ENCODE data around the gene NNAT.

The NNAT gene

GRCh38 chr20:37503256-37503927 is 17.7 kb upstream of the NNAT start:
- ATAC-seq = no peak

DNA sequence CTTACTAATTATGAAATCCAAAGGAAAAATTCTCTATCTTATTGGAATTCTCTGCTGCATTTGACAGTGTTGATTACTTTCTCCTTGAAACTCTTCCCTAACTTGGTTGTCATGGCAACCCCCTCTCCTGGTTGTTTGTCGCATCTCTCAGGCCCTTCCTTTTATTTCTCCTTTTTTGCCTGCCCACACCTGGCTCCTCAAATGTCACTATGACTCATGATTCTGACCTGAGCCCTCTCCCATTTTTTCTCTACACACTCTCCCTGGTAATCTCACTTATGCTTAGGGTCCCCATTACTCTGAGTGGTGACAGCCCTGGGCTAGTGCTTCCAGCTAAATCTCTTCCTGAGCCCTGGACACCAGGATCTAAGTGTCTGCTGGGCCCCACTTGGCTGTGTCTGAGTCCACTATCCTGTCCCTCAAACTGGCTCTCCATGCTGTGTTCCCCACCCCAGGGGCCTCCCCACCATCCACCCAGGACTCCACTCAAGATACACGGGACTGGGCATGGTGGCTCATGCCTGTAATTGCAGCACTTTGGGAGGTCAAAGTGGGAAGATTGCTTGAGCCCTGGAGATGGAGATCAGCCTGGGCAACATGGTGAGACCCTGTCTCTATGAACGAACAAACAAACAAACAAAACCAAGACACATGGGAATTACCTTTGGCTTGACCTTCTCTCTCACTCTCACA is 16.5 kb upstream of the NNAT start:
- no peak for ATAC-seq

- no peak for ATAC-seq
These were observed 15.5 kb upstream of the NNAT start for GRCh38 chr20:37505263-37506151.

DNA sequence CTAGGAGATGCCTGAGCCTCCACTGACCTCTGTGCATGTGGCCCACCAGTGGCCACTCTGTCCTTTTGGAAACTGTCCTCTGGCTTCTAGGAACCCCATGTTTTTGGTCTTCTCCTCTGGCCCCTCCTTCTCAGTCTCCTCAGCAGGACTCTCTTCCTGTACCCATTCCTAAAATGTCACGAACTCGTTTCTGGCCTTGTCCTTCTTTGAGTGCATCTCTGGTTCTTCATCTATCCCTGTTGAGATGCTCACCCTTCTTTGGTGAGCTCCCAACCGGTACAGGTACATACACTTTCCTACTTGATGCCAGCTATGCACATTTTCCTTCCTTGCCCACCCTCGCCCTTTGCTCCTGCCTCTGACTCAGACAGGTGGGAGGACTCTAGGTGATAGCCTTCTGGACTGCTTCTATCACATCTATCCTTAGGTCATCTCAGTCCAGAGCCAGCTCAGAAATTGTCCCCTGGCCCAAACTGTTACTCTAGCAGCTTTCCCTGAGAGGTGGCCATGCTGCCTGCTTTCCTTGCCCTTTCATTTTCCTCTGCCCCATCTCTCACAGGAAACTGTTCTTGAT is 14.8 kb upstream of the NNAT start:
- no peak for ATAC-seq

DNA sequence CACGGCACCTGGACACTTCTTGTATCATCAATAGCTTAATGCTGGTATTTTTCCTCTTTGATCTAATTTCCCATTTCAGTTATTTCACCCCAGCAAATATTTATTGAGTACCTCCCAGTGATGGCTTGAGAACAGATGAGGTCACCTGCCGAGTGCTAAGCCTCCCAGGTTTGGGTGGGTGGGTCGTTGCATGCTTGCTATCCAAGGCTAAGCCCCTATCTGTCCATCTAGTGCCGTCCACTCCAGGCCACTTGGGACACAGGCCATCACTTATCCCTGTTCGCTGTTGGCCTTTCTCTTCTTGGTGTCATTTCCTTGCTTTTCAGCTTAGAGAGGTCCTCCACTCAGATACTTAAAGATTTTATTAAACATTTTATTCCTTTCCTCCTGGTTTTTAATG is 10.8 kb upstream of the NNAT start:
- ATAC-seq = no peak

DNA sequence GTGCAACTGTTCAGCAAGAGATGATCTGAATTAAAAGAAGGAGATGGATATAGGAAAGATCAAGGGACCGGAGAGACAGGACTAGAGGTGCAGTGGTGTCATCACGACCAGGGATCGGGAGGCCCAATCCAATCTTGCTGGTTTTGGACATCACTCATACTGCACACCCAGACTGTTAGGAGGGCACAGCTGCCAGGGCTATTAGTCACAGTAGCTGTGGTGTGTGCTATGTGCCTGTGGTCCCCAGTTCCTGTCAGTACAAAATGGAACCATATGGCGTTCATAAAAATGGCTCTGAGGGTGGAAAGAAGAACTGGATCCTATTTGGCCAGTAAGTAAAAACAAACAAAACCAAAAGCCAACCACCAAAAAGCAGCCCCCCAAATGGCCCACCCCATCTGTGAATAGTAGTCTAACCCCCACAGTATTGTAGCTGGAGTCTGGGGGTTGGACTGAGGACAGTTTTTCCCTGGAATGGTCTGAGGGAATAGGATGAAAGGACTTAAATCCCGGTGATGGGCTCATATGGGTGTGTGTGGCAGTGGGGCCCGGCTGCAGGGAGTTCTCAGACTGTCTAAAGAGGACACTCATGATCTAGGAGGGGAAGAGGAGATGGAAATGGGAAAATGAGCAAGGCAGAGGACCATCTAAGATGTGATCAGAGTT is 9.3 kb upstream of the NNAT start:
- no peak for ATAC-seq

DNA sequence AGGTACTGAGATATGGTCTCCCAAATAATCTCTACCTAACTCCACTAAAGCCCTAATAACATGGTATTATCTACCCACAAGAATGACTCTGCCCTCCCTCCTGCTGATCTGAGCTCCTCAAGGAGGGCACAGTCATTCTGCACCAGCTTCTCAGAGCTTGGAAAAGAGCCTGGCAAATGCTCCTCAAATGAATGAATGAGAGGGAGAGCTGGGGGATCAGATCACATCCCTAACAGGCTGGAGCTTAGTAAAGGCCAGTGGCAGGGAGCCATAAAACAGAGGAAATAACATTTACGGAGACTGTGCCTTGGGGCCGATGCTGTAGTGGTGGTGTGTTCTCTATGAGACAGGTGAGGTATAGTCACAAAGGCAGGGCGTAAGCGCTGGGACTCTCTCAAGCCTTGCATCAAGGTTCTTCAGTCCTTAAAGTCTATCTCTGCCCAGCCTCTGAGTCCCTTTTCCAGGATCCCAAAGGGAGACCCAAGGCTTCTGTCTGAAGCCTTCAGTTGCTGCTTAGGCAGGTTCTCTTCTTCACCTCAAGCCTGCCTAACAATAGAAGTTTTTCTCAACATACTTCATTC is 7.2 kb upstream of the NNAT start:
- ATAC-seq = no peak

GRCh38 chr20:37515876-37516275 is 5.2 kb upstream of the NNAT start:
- ATAC-seq = no peak

DNA sequence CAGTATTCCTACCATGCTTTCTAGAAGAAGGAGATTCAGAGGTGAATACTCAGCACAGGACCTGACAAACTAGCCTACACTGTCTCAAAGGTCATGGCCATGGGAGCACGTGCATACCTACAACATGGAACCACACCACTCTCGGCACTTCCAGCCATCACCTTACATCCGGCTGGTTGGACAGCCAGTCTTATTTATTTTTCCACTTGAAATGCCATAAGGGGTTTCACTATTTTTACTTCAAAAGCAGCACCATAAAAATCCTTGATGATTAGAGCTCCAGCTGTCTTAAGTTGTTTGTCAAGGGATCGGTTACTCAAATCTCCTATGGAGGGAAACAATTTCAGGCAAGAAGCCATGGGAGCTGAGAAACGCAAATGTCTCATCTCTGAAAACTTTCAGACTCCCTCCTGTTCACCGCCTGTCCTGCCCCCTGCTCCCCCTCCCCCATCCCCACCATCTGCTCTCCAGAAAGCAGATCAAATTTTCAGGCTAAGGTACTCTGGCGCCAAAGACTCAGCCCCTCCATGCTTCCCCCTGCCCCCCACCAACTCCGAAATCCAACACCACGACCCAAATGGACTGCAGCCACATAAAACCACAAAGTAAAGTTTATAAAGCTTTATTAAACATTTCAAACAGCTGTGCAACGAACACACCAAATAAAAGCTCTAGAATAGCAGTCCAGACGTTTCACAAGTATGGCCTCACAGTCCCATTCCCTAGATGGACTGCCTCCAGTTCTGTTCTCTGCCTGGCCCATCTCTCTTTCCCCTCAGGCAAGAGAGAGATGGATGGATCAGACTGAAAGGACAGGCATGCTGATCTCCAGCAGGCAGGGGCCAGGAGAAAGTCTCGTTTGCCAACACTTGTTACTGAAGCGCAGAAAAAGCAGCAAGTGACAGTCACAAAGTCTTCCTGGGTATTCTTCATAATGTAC is 4.0 kb upstream of the NNAT start:
- ATAC-seq = no peak

GRCh38 chr20:37518059-37518458 is 3.0 kb upstream of the NNAT start:
- no peak for ATAC-seq

GRCh38 chr20:37518606-37519507 is 2.2 kb upstream of the NNAT start:
- no peak for ATAC-seq

- ATAC-seq = no peak
These were observed 1.3 kb upstream of the NNAT start for GRCh38 chr20:37519508-37520418.

- no peak for ATAC-seq
These were observed 563 bp upstream of the NNAT start for GRCh38 chr20:37520419-37520955.

GRCh38 chr20:37522260-37523011 is 1.4 kb downstream of the NNAT start:
- no peak for ATAC-seq

GRCh38 chr20:37523012-37523391 is 2.0 kb downstream of the NNAT start:
- ATAC-seq = no peak

GRCh38 chr20:37523911-37524700 is 3.1 kb downstream of the NNAT start:
- no peak for ATAC-seq
